Activated CD4-positive, alpha-beta T cell treated with anti-CD3 and anti-CD28 coated beads, Interleukin-2, amount 50 U/mL, for 48 hours (primary cell): ENCODE results near the gene UAP1L1.

Source experiments
- DNase-seq, 2 experiments: peaks; one replicate each; pipeline ENCODE4 v3.0.0-alpha.2; 2020

The UAP1L1 gene

DNA sequence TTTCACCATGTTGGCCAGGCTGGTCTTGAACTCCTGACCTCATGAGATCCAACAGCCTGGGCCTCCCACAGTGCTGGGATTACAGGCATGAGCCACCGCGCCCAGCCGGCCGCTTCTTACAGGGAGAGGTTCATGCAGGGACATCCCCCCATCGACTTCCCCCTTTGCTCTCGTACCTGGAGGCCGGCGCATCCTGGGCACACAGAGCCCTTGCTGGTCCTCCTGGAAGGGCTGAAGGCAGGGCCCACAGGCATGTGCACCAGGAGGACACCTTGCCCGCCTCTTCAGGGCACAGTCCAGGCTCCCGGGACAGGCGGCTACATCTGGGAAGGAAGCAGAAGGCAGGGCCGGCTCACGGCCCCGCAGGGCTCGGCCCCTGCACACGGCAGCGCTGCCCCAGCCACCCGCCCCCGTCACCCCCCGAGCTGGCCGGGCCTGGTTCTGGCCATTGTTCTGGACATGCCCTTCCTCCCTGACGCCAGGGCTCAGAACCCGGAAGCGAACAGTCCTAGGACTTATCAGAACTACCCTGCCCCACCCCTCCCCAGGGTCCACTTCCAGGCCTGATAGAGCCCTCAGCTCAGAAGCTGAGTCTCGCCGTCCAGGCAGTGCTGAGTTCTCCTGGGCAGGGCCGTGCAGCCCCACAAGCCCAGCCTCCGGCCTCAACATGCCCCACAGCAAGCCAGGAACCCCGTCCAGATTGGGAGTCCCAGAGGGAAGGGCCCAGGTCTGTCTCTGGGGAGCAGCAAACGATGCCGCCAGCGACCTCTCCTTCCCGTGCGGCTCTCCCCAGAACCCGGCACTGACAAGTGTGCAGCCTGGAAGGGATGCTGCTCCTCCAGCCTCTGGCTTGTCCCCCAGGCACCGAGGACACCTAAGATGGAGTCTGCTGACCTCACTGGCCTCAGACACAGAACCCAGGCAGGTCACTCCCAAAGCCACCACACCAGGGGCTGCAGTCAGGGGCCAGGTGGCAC lies 34.3 kb upstream of the UAP1L1 start:
- no peak for DNase-seq

DNA sequence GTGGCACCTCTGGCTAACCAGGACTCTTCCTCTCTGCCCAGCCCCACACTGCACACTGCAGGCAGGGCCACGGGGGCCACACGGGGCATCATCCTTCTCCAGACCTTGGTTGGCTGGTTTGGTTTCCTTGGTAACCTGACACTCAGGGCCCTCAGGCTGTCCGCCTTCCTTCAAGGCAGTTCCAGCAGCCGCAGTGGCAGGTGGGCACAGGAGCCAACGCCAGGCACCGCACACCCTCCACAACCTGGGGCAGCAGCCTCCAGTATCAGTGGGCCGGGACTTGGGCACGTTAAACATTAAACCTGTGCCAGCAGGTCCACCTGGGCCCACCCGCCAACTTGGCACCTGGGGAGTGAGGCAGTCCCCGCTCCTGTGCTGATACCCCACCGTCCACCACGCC lies 33.3 kb upstream of the UAP1L1 start:
- DNase-seq: no peak

GRCh38 chr9:137044502-137045177 lies 32.7 kb upstream of the UAP1L1 start:
- DNase-seq: no peak

DNA sequence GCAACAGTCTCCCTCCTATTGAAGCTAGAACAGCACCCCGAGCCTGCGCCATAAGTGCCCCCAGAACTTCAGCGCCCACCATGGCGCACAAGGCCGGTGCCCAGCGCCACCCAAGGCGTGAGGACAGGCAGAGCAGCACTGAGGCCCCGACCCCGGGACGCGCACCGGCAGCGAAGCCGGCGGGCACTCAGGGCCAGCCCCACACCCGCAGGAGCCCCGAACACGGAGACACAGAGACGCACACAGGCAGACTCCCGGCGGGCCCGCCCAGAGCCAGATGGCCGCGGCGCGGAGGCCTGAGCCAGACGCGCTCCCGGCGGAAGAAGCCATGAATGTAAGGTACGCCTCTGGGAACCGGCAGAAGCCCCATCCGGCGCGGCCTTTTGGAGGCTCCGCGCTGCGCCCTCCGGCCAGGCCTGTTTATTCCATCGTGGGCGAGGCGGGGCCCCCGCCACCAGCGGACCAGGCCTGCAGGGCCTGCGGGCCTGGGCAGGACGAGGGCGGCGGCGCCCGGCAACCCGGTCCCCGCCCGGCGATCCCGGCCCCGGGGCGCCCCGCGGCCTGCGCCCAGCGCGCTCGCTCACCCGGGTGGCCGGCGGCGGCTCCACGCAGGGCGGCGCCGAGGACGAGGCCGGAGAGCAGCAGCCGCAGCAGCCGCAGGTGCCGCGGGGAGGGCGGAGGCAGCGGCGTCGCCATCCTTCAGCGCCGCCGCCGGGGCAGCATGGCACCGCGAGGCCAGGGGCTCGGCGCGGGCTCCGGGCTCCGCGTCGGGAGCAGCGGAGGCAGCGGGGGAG lies 31.8 kb upstream of the UAP1L1 start:
- DNase-seq: peak in 1 of 2 experiments; percentile 52

DNA sequence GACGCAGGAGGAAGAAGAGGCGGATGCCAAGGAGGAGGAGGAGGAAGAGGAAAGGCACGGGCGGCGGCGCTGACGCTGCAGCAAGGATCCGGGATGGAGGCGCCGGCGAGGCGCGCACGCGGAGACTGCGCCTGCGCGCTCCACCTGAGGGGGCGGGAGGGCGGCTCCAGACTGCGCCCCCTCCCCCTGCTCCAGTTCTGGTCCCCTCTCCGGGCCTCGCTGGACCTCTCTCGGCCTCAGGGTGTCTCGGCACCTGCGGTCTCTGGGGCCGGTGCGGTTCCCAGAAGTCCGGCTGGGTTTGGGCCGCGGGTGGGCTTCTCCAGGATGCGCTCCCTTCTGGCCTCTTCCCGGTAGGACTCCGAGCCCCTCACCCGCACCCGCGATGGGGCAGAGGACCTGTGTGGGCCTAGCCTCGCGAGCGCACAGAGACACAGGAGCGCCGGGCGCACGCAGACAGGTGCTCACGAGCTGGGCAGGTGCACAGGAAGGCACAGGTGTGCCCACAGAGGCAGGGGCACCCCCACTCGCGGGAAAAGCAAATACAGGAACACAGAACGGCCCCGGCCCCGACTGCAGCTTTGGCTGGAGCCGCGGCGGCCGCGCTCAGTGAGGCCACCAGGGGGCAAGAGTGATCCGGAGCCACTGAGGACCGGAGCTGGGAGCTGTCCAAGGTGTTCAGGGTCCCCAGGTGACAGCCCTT lies 31.1 kb upstream of the UAP1L1 start, which contains the start of gene NPDC1:
NPDC1 (minus strand) TSS at position 90 of the 700 bp plus-strand sequence. CDS start 188 bp downstream, outside the sequence.
- DNase-seq: peak; percentile 87 to 91

GRCh38 chr9:137048655-137049543 lies 28.4 kb upstream of the UAP1L1 start:
- no peak for DNase-seq

DNA sequence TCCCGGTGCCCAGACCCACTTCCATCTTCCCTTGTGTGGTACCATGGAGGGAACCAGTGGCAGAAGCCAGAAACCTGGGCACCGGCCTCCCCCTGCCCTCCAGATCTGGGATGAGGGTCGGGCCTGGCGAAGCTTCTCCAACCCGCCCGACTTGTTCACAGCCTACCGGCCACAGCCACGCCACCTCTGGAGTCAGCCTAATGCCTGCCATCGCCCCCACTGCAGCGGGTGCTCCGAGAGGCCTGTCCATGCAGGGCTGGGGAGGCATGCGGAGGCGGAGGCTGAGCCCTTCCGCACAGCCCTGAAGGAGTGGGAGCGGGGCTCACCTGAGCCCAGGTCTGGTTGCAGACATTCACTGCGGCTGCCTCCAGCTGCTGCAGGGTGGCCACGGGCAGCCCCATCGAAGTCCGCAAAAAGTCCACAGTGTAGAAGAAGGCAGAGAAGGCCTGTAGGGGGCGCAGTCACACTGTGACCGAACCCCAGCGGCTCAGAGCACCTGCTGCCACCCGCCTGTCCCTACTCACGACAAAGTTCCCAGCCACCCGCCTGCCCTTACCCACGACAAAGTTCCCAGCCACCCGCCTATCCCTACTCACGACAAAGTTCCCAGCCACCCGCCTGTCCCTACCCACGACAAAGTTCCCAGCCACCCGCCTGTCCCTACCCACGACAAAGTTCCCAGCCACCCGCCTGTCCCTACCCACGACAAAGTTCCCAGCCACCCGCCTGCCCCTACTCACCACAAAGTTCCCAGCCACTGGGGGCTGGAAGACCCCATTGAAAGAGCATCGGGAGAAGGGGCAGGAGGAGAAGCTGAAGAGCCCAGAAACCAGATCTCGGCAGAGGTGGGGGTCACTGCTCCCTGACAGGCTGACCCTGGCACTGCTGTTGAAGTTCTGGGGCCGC lies 27.5 kb upstream of the UAP1L1 start:
- peak; percentile 75 to 79 for DNase-seq

DNA sequence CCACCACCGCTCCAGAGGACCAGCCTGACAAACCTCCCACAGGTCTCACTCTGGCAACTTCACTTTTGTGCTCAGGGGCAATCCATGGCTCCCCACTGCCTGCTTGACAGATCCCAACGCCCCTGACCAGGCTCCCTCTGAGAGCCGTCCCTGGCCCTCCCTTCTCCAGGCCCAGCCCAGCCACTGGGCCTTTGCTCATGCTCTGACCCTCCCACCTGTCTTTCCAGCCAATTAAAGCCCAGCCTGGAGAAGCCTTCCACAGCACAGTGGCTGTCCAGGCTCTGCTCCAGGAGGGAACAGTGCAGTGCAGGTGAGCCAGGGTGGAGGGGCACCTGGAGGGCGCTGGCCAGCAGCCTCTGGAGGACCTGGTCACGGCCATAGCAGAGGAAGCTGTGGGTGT lies 26.7 kb upstream of the UAP1L1 start:
- no peak for DNase-seq

GRCh38 chr9:137051145-137051724 lies 26.1 kb upstream of the UAP1L1 start:
- DNase-seq: no peak

DNA sequence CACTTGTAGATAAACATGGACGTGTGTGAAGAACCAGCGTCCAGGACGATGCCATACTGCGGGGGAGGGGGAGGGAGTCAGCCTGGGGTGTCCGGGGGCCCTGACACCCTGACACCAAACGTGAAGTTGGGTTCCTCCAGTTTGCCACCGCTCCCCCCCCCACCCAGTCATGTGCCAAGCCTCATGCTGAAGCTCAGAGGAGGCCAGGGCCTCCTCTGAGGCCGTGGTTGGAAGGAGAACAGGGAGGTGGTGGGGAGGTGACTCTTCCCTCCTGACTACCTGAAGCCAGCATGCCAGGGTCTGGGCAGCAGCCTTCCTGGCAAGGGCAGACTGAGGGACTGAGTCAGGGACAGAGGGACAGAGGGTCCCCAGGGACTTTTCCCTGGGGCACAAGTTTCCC lies 25.0 kb upstream of the UAP1L1 start:
- no peak for DNase-seq

GRCh38 chr9:137052998-137053943 lies 24.0 kb upstream of the UAP1L1 start:
- DNase-seq: no peak

DNA sequence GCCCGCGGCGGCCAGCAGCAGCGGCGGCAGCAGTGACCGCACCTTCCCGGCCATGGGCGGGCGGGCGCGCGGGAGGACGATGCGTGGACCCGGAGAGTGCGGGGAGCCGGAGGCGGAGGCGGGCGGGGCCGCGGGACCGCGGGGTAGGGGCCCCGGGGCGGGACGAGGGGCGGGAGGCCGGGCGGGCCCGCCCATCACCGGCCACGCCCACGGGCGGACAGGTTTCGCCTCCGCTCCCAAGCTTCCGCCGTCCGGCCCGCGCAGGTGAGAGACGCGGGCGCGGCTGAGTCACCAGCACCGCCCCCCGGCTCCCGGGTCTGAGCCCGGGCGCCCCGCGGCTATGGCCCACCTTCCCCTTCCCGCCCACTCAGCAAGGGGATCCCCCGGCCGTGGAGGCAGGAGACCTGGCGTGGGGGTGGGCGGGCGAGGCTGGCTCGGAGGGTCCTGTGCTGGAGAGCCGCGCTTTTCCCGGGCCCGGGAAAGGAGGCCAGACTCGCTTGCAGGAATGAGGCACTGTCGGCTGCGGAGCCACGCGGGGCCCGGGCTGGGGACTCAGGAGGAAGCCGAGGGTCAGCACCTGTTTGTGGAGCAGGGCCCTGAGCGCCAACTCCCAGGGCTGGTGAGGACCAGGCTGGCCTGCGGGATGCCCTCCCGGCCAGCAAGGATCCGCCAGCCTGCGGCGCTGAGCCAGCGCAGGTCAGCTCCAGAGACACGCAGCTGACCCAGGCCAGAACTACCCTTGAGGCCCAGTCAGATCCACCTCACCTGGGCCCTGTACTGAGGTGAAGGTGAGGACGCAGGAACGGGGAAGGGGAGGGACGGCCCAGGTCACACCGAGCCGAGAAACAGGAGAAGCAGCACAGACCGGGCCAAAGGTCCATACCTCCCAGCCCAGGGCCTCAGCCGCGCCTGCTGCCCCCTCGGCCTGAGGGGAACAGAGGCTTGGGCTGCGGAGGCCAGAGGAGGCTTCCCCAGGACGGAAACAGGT lies 23.1 kb upstream of the UAP1L1 start, which contains the start of gene ENTPD2:
ENTPD2 (minus strand) TSS at position 118 of the 988 bp plus-strand sequence; CDS start at position 54, 64 bp downstream.
- peak; percentile 40 to 51 for DNase-seq

DNA sequence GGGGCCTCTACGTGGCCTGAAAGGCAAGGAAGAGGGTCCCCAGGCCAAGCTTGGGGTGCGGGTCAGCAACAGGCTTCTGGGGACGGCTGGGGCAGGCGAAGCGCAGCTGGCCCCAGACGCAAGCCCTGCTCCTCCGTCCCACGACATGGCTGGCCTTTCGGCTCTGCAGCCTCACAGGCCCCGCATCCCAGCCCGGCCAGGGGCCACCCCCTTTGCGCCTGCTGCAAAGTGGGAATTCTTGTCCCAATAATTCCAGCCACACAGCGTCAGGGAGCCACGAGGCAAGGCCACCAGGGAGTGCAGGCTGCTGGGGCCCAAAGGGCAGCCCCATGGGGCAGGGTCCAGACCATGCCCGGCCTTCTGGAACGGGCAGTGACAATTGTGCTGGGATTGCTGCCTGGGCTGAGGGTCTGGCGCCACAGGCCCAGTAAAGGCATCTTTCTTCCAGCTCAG lies 22.4 kb upstream of the UAP1L1 start:
- DNase-seq: no peak

GRCh38 chr9:137055385-137056364 lies 21.6 kb upstream of the UAP1L1 start:
- no peak for DNase-seq

DNA sequence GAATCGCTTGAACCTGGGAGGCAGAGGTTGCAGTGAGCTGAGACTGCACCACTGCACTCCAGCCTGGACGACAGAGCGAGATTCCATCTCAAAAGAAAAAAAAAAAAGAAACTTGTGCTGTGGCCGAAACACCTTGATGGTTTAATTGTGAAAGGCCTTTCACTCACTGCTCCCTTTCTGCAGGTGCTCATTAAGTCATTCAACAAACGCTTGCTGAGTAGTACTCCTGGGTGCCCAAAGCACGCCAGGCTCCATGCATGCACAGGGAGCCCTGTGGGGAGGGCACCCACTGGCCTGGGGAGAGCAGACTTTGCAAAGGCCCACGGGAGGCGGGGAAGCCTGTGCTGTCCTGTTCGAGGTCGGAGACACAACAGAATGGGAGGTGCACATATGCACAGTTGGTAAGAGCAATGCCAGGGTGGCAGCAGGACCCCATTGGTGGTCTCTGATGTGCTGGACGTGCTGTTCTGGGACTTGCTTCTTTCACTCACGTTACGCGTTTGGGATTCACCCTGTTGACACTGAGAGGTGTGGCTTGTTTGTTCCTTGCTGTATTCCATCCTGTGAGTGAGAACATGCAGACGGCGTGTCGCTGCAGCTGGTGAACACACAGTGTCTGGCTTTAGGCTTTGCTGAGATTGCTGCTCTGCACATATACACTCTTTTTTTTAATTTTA lies 20.4 kb upstream of the UAP1L1 start:
- DNase-seq: no peak
